Adrenal gland (tissue), 19 donors: ENCODE measurements around the gene HBM. TPM values are rescaled to one million over a fixed set of nuclear protein-coding genes. Genes with fewer than 3 reads are reported as not detected.
A peak's percentile ranks its signal among the peaks of the same experiment; 100 is the strongest.

Experiments
- DNase-seq, 7 donors: peaks; one replicate each; pipeline ENCODE4 v3.0.0-alpha.2; 2019 to 2020
- H3K27ac ChIP-seq, 5 donors: fragments of 200-600 bp; sonication (generic) in 4 of 5; 1 replicate in 3 of 5; 2 replicates in 2 of 5; pipeline versions ENCODE4 v1.5.1 to v1.8.0; 2016 to 2020; ENCODE audit warnings: mild to moderate bottlenecking in 1 of 5
- H3K27me3 ChIP-seq: fragments of 200-600 bp; 2 replicates; pipeline ENCODE4 v1.8.0; 2021
- H3K36me3 ChIP-seq, 2 donors: fragments of 200-600 bp; replicated peaks in 1 of 2; 1 replicate in 1 of 2; 2 replicates in 1 of 2; pipeline versions ENCODE4 v1.5.1 to v1.8.0; 2018 to 2022
- H3K4me1 ChIP-seq, 2 donors: fragments of 200-600 bp; replicated peaks in 1 of 2; 1 replicate in 1 of 2; 2 replicates in 1 of 2; pipeline versions ENCODE4 v1.5.1 to v1.8.0; 2018 to 2021
- H3K4me3 ChIP-seq, 4 donors: fragments of 200-600 bp; sonication (generic) in 3 of 4; one replicate each; pipeline ENCODE4 v1.5.1; 2016 to 2018
- H3K9me3 ChIP-seq, 3 donors: fragments of 200-600 bp; sonication (generic) in 1 of 3; replicated peaks in 1 of 3; 1 replicate in 2 of 3; 2 replicates in 1 of 3; pipeline versions ENCODE4 v1.5.1 to v1.8.0; 2016 to 2021
- CTCF ChIP-seq, 6 experiments: fragments of 450-650 bp in 4 of 6; fragments of 200-600 bp in 2 of 6; sonication (generic) in 1 of 6; IDR thresholded peaks; 1 replicate in 5 of 6; 2 replicates in 1 of 6; pipeline versions ENCODE4 v1.5.1 to v1.8.0; 2016 to 2021; ENCODE audit warnings: antibody characterized with exemption in 6 of 6, mild to moderate bottlenecking in 2 of 6, moderate library complexity in 1 of 6
- POLR2A ChIP-seq, 2 donors: fragments of 450-650 bp; IDR thresholded peaks; one replicate each; pipeline ENCODE4 v1.6.1; 2017; ENCODE audit warnings: antibody characterized with exemption in 2 of 2, mild to moderate bottlenecking in 2 of 2, moderate library complexity in 1 of 2
- WGBS, 4 donors: extraction: QIAGEN DNeasy Blood & Tissue Kit in 2 of 4; methylation state at CpG; one replicate each; pipeline versions ENCODE4 v1.1.5 to v1.1.7; 2013 to 2017; 5-methylcytosine and 5-hydroxymethylcytosine counted together
- intact Hi-C, 2 donors: fragments of 100-400 bp; cut with DNase I; formaldehyde crosslinking; loops; one replicate each; pipeline versions ENCODE4 v1.14.1 to v1.15.0; 2022 to 2023
- long read RNA-seq, 10 donors: library from polyadenylated mRNA in 3 of 10; unstranded in 2 of 10; stranded (forward) in 1 of 10; transcript quantifications; one replicate each; pipeline ENCODE4 v2.0.0 and lab custom pipeline, GENCODE V29; 2021 to 2026
- polyA plus RNA-seq, 3 donors: library from polyadenylated mRNA; stranded (reverse); fragments of 200-250 nt in 2 of 3; fragments of 350-450 nt in 1 of 3; fragmentation: Illumina TruSeq in 1 of 3; extraction: RNeasy Lipid Tissue Mini Kit (QIAGEN cat#74804) in 1 of 3; gene quantifications; one replicate each; pipeline ENCODE4 v1.2.3, GENCODE V29; 2013 to 2014
- total RNA-seq, 9 donors: library from RNA; depleted of rRNA in 4 of 9; stranded (reverse); fragments of >200 nt in 4 of 9; fragments of 120-200 nt in 1 of 9; fragmentation: NEBNext Ultra II Directional in 1 of 9; extraction: Animal tissue kit (Norgen Biotek cat#: 25700) in 1 of 9; gene quantifications; one replicate each; pipeline versions ENCODE4 v1.1.0 to v1.2.4, GENCODE V29; 2013 to 2023
- donor health status: healthy with polysubstance abuse.
- donor health status: Bipolar disorder and iron deficiency.
- donor health status: DM: yes; HTN: yes; CAD: no.
- donor health status: DM: no; HTN: no; CAD: no.
- donor health status: DM: no; HTN: no; CAD: no.
- donor health status: DM: yes; HTN: yes; CAD: no.

The HBM gene
- total RNA-seq = 10 to 100 TPM in 1 of 9 donors, under 1 TPM in 2, not detected in 6; 0.53 to 30.2 (median 0.61) TPM
- polyA plus RNA-seq = not detected
- long read RNA-seq, donor 1, transcript HBM-201 (3 exons, 506 nt) = major isoform, 18 of 18 reads
- long read RNA-seq, donor 1, partial matches to known transcripts = 0 of 18 reads
- long read RNA-seq, donor 1, other reads (novel, unspliced or antisense) = 0 of 18 reads
- long read RNA-seq, donor 2, transcript HBM-201 (3 exons, 506 nt) = major isoform, 18 of 23 reads
- long read RNA-seq, donor 2, partial matches to known transcripts = 5 of 23 reads
- long read RNA-seq, donor 2, other reads (novel, unspliced or antisense) = 0 of 23 reads
- long read RNA-seq, donor 3, transcript HBM-201 (3 exons, 506 nt) = major isoform, 8 of 8 reads
- long read RNA-seq, donor 3, partial matches to known transcripts = 0 of 8 reads
- long read RNA-seq, donor 3, other reads (novel, unspliced or antisense) = 0 of 8 reads
- long read RNA-seq, donor 4 = 0 reads
- long read RNA-seq, donor 5, partial matches to known transcripts = 0 of 1 reads
- long read RNA-seq, donor 5, other reads (novel, unspliced or antisense) = 0 of 1 reads
- long read RNA-seq, donor 6 = 0 reads
- long read RNA-seq, donor 7, transcript HBM-201 (3 exons, 506 nt) = major isoform, 9 of 9 reads
- long read RNA-seq, donor 7, partial matches to known transcripts = 0 of 9 reads
- long read RNA-seq, donor 7, other reads (novel, unspliced or antisense) = 0 of 9 reads
- long read RNA-seq, donor 8, transcript HBM-201 (3 exons, 506 nt) = major isoform, 58 of 66 reads
- long read RNA-seq, donor 8, partial matches to known transcripts = 8 of 66 reads
- long read RNA-seq, donor 8, other reads (novel, unspliced or antisense) = 0 of 66 reads
- long read RNA-seq, donor 9, transcript HBM-201 (3 exons, 506 nt) = major isoform, 9 of 9 reads
- long read RNA-seq, donor 9, partial matches to known transcripts = 0 of 9 reads
- long read RNA-seq, donor 9, other reads (novel, unspliced or antisense) = 0 of 9 reads
- long read RNA-seq, donor 10, transcript HBM-201 (3 exons, 506 nt) = major isoform, 39 of 39 reads
- long read RNA-seq, donor 10, partial matches to known transcripts = 0 of 39 reads
- long read RNA-seq, donor 10, other reads (novel, unspliced or antisense) = 0 of 39 reads

GRCh38 chr16:165539-166374, at the start of gene HBM:
Gene HBM (plus strand): TSS chr16:165978. CDS start chr16:165998, 20 bp downstream.
- DNase-seq = no peak
- no peaks in the 10 kb centered on the region for H3K9me3 ChIP-seq
- whole genome bisulfite sequencing, 4 donors = 0 to 2% (median 1%) methylated on average over 1 to 75 of the region's 75 CpGs
- H3K27me3 ChIP-seq = peaks cover 46% of the 10 kb centered on the region
- no peaks in the 10 kb centered on the region for H3K36me3 ChIP-seq
- peaks cover 7 to 16% of the 10 kb centered on the region in 2 donors for H3K4me1 ChIP-seq
- no peak for TF ChIP-seq CTCF (IDR thresholded peaks at IDR 0.05)
- no peak for TF ChIP-seq POLR2A (IDR thresholded peaks at IDR 0.05)
- intact Hi-C loops = no loop called here
- H3K4me3 ChIP-seq = peak within 1 kb of the TSS in 1 of 4 donors; percentile 23
- H3K27ac ChIP-seq = no peak within 1 kb of the TSS

- WGBS, 4 donors = 76 to 84% (median 80%) methylated on average over 7 of the region's 7 CpGs
- TF ChIP-seq CTCF (IDR thresholded peaks at IDR 0.05) (no peak), POLR2A (IDR thresholded peaks at IDR 0.05) (no peak)
- intact Hi-C loops = no loop called here
- Histone ChIP-seq H3K4me3 (no peak overlapping the region), H3K27ac (no peak overlapping the region), H3K36me3 (peaks cover 0 to 27% of the 10 kb centered on the region in 2 donors), H3K9me3 (no peaks in the 10 kb centered on the region), H3K27me3 (no peaks in the 10 kb centered on the region), H3K4me1 (peaks cover 9 to 17% of the 10 kb centered on the region in 2 donors)
- DNase-seq = no peak
Measured at GRCh38 chr16:116015-116414, 49.8 kb upstream of the HBM start.

- WGBS, 4 donors = 48 to 61% (median 51%) methylated on average over 12 to 19 of the region's 19 CpGs
- Histone ChIP-seq H3K27me3 (no peaks in the 10 kb centered on the region), H3K36me3 (peaks cover 0 to 12% of the 10 kb centered on the region in 2 donors), H3K9me3 (no peaks in the 10 kb centered on the region), H3K4me3 (no peak overlapping the region), H3K27ac (no peak overlapping the region), H3K4me1 (peaks cover 9 to 17% of the 10 kb centered on the region in 2 donors)
- intact Hi-C loops = no loop called here
- peak; percentile 55 to 77 (median 68) for DNase-seq
- TF ChIP-seq POLR2A (IDR thresholded peaks at IDR 0.05) = no peak
- peak; percentile 41 to 71 (median 62) for TF ChIP-seq CTCF (IDR thresholded peaks at IDR 0.05)
Measured at GRCh38 chr16:117379-118365, 48.1 kb upstream of the HBM start.
